ENCODE measurements around the gene BFSP1.

Gene BFSP1

DNA sequence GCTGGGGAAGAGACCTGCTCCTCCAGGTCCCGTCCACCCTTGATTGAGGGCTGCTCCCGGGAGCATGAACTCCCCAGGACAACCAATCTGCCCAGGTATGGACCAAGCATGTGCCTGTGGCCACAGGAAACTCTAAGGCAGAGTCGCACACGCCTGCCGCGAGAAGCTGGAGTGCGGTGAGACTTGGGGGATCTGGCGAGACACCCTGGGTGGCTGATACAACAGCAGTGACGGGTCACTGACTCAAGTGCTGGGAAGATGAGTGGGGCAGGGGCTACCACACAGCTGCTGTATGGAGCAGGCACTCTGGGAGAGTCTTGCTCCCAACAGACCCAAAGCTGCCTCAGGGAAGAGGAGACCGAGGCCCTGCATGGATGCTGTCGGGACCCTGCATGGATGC lies 40.1 kb downstream of the BFSP1 start:
- Histone ChIP-seq H3K4me1 (no peaks in the 10 kb centered on the region), H3K9me3 (no peaks in the 10 kb centered on the region), H3K4me3 (no peak overlapping the region), H3K36me3 (no peaks in the 10 kb centered on the region), H3K27ac (no peak overlapping the region), H3K27me3 (no peaks in the 10 kb centered on the region)
- intact Hi-C loops (cut with DNase I; ENCODE audit: low total_unique reads) = no loop called here
- no peak for TF ChIP-seq CTCF (IDR thresholded peaks at IDR 0.05)
- no peak for DNase-seq

- Histone ChIP-seq H3K4me1 (no peaks in the 10 kb centered on the region), H3K36me3 (no peaks in the 10 kb centered on the region), H3K4me3 (no peak overlapping the region), H3K9me3 (no peaks in the 10 kb centered on the region), H3K27ac (no peak overlapping the region), H3K27me3 (no peaks in the 10 kb centered on the region)
- intact Hi-C loops (cut with DNase I; ENCODE audit: low total_unique reads) = no loop called here
- TF ChIP-seq CTCF (IDR thresholded peaks at IDR 0.05) = no peak
- DNase-seq = no peak
Measured at GRCh38 chr20:17490501-17490900, 40.7 kb downstream of the BFSP1 start.

DNA sequence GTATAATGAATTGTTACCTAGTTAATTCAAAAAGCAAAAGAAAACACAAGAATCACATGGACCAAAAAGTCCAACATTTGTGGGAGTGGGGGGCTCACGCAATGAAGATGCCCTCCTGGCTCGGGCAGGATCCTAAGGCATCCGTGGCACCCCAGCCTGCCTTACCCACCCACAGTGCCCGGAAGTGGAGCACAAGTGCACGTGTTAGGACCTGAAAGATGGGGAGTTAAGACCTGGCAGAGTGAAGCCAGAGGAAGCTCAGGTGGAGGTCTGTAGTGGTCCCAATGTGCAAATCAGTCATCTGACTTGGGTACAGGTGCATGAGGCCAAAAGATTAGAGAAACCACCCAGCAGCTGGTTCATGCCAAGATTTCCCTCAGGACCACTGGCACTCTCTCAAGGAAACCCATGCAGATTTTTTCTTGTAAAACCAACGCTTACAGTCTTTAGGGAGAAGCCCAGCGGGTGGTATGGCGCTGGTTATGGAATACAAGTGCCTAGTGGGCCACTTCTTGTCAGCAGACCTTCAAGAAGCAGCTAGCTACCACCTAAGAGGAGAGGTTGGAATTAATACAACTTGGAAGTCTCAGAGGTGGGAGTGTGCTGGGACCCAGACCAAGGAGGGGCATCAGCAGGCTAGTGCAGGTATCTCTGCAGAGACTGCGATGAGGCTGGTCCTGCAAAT lies 42.1 kb downstream of the BFSP1 start:
- DNase-seq = no peak
- Histone ChIP-seq H3K4me1 (no peaks in the 10 kb centered on the region), H3K4me3 (no peak overlapping the region), H3K27ac (no peak overlapping the region), H3K36me3 (no peaks in the 10 kb centered on the region), H3K9me3 (no peaks in the 10 kb centered on the region), H3K27me3 (peaks cover 0 to 2% of the 10 kb centered on the region in 2 donors)
- no peak for TF ChIP-seq CTCF (IDR thresholded peaks at IDR 0.05)
- intact Hi-C loops (cut with DNase I; ENCODE audit: low total_unique reads) = no loop called here

GRCh38 chr20:17485017-17485416 lies 46.2 kb downstream of the BFSP1 start:
- no peak overlapping the region for H3K4me3 ChIP-seq
- no peaks in the 10 kb centered on the region for H3K36me3 ChIP-seq
- H3K27me3 ChIP-seq = peaks cover 0 to 9% of the 10 kb centered on the region in 2 donors
- no peak for DNase-seq
- TF ChIP-seq CTCF (IDR thresholded peaks at IDR 0.05) = no peak
- no peak overlapping the region for H3K27ac ChIP-seq
- H3K9me3 ChIP-seq = no peaks in the 10 kb centered on the region
- no peaks in the 10 kb centered on the region for H3K4me1 ChIP-seq
- intact Hi-C loops (cut with DNase I; ENCODE audit: low total_unique reads) = no loop called here

- H3K27ac ChIP-seq = no peak overlapping the region
- no peaks in the 10 kb centered on the region for H3K9me3 ChIP-seq
- no peak overlapping the region for H3K4me3 ChIP-seq
- no peaks in the 10 kb centered on the region for H3K36me3 ChIP-seq
- no peak for DNase-seq
- peaks cover 0 to 9% of the 10 kb centered on the region in 2 donors for H3K27me3 ChIP-seq
- TF ChIP-seq CTCF (IDR thresholded peaks at IDR 0.05) = no peak
- intact Hi-C loops (cut with DNase I; ENCODE audit: low total_unique reads) = no loop called here
- H3K4me1 ChIP-seq = no peaks in the 10 kb centered on the region
Measured at GRCh38 chr20:17482536-17482935, 48.6 kb downstream of the BFSP1 start.

GRCh38 chr20:17481661-17482060 lies 49.5 kb downstream of the BFSP1 start:
- TF ChIP-seq CTCF (IDR thresholded peaks at IDR 0.05) = no peak
- intact Hi-C loops (cut with DNase I; ENCODE audit: low total_unique reads) = no loop called here
- no peak for DNase-seq

More at GRCh38 chr20:17481661-17482060, 49.5 kb downstream of the BFSP1 start:
- Histone ChIP-seq H3K4me3 (no peak overlapping the region), H3K36me3 (no peaks in the 10 kb centered on the region), H3K9me3 (no peaks in the 10 kb centered on the region), H3K27ac (no peak overlapping the region), H3K4me1 (no peaks in the 10 kb centered on the region), H3K27me3 (peaks cover 0 to 9% of the 10 kb centered on the region in 2 donors)
